ENCODE measurements around the gene NUP35. TPM values are rescaled to one million over a fixed set of nuclear protein-coding genes. Genes with fewer than 3 reads are reported as not detected.

Gene NUP35
- total RNA-seq, 4 donors from 2014 or later: 6.8 to 17.1 (median 12.1) TPM

GRCh38 chr2:183207110-183207509, 82.9 kb downstream of the NUP35 start:
- WGBS, 2 donors (ENCODE audit: low coverage in 1 of 2): 45 to 100% methylated on average over 1 of the region's 1 CpG
- Histone ChIP-seq H3K36me3 (peaks cover 0 to 4% of the 10 kb centered on the region in 2 donors), H3K27me3 (no peaks in the 10 kb centered on the region), H3K4me3 (no peak overlapping the region), H3K4me1 (no peaks in the 10 kb centered on the region), H3K27ac (no peak overlapping the region), H3K9me3 (peaks cover 0 to 11% (median 0%) of the 10 kb centered on the region in 3 donors)
- no peak for ATAC-seq
- TF ChIP-seq CTCF (IDR thresholded peaks at IDR 0.05): no peak
- no peak for TF ChIP-seq POLR2AphosphoS5 (IDR thresholded peaks at IDR 0.05)
- TF ChIP-seq POLR2A (IDR thresholded peaks at IDR 0.05): no peak
- TF ChIP-seq EP300 (IDR thresholded peaks at IDR 0.05): no peak

GRCh38 chr2:183209395-183210028, 85.3 kb downstream of the NUP35 start:
- Histone ChIP-seq H3K27me3 (no peaks in the 10 kb centered on the region), H3K36me3 (no peaks in the 10 kb centered on the region), H3K27ac (no peak overlapping the region), H3K4me3 (no peak overlapping the region), H3K4me1 (no peaks in the 10 kb centered on the region), H3K9me3 (peaks cover 0 to 11% (median 0%) of the 10 kb centered on the region in 3 donors)
- 100% methylated on average over 1 of the region's 1 CpG; no CpG with 5 or more reads in 1 of the 2 donors for WGBS, 2 donors (ENCODE audit: low coverage in 1 of 2)
- ATAC-seq: no peak
- TF ChIP-seq EP300 (IDR thresholded peaks at IDR 0.05) (no peak), POLR2AphosphoS5 (IDR thresholded peaks at IDR 0.05) (no peak)

Other genes with a start within 250 kb of the NUP35 start
- 100 to 1,000 TPM; 185 to 345 (median 292) TPM for gene NCKAP1, start 86.0 kb upstream of the NUP35 start, total RNA-seq
- gene DUSP19, start 45.7 kb upstream of the NUP35 start, total RNA-seq: 10 to 100 TPM in 2 of 4 donors, 1 to 10 TPM in 2; 3.9 to 16.7 (median 8.6) TPM

Data from gastroesophageal sphincter (tissue), 4 donors.